ENCODE measurements around the gene KIF16B.
"Not testable (repeated sequence)": the region's sequence is repeated elsewhere in the genome, so short reads cannot be mapped to it uniquely, and the experiment has no call there.

Gene KIF16B, protein sequence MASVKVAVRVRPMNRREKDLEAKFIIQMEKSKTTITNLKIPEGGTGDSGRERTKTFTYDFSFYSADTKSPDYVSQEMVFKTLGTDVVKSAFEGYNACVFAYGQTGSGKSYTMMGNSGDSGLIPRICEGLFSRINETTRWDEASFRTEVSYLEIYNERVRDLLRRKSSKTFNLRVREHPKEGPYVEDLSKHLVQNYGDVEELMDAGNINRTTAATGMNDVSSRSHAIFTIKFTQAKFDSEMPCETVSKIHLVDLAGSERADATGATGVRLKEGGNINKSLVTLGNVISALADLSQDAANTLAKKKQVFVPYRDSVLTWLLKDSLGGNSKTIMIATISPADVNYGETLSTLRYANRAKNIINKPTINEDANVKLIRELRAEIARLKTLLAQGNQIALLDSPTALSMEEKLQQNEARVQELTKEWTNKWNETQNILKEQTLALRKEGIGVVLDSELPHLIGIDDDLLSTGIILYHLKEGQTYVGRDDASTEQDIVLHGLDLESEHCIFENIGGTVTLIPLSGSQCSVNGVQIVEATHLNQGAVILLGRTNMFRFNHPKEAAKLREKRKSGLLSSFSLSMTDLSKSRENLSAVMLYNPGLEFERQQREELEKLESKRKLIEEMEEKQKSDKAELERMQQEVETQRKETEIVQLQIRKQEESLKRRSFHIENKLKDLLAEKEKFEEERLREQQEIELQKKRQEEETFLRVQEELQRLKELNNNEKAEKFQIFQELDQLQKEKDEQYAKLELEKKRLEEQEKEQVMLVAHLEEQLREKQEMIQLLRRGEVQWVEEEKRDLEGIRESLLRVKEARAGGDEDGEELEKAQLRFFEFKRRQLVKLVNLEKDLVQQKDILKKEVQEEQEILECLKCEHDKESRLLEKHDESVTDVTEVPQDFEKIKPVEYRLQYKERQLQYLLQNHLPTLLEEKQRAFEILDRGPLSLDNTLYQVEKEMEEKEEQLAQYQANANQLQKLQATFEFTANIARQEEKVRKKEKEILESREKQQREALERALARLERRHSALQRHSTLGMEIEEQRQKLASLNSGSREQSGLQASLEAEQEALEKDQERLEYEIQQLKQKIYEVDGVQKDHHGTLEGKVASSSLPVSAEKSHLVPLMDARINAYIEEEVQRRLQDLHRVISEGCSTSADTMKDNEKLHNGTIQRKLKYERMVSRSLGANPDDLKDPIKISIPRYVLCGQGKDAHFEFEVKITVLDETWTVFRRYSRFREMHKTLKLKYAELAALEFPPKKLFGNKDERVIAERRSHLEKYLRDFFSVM (N-terminal part only)

DNA sequence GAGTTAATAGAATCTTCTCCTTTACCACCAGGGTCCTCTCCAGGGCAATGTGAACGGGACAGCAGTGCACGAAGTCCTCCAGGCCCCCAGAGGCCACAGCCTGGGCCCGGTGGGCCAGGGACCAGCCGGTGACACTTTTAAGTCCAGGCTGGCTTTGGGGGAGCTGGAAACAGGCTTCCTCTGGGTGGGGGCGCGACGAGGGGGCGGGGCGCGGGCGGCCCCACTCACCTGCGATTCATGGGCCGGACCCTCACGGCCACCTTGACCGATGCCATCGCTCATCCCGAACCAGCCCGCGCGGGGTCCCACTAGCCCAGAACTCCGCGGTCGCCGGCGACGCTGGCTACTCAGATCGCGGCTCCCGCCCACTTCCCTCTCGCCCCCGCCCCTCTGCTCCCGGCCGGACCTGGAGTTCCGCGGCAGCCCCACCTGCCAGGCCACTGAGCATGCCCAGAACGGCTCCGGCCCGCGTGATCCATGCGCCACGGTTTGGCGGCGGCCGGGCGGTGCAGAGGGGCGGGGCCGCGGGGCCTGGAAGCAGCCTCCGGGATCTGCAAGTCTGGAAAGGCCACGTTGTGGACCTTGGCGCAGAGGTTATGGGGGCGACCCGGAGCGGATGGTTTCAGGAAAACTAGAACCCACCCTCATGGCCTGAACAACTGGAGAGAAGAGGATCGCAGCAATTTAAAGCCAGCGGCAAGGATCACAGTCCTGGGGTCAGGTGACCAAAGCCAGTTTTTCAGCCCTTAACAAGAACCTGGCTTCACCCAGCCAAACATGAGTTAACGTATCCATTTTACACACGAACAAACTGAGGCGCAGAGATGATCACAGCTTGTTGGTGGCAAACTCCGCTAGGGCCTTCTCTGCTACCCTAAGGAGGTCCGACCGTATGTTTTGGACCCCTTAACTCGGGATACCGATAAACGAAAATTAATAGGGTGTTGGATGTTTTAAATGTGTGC, at the start of gene KIF16B:
Gene KIF16B (minus strand): TSS at position 448 of the 965 bp plus-strand sequence. CDS start 173 bp downstream, at position 275.
- peak; percentile 65 for DNase-seq (ENCODE audit: low read depth)

DNA sequence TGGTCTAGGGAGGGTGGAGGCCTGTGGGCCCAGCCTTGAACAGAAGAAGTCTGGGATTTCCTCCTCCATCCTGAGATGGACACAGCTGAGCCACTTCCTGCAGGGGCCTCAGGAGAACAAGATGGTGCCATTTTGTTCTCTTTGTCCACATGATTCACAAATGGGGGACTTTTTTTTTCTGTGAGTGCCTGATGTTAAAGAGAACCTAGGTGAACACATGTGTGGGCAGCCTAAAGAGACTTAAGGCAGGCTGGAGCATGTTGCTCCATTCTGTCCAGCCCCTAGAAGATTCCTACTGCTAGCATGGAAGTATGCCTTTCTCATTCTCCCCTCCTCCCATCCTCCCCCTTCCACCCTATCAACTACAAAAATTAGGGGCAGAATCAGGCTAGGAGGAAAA, 49.3 kb upstream of the KIF16B start:
- DNase-seq (ENCODE audit: low read depth): no peak

DNA sequence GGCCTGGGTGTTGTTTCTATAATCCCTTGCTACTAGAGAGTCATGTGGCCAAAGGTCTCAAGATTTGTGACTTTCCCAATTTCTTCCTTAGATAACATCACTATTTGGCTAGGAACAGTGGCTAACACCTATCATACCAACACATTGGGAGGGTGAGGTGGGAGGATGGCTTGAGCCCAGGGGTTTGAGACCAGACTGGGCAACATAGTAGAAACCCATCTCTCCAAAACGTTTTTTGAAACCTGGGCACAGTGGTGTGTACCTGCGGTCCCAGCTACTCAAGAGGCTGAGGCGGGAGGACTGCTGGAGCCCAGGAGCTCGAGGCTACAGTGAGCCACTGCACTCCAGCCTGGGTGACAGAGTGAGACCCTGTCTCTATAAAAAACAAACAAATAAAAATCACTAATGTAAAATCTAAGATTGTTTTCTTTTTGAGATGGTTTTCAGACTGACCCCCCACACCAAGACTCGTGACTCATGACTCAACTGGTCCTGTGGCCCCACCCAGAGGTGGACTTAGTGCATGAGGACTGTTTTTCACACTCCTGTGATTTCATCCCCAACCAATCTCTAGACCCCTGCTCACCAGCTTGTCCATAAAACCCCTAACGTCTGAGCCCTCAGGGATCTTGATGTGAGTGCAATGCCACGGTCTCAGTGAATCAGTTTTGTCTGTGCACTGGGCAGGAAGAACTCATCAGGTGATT, 48.3 kb upstream of the KIF16B start:
- no peak for DNase-seq (ENCODE audit: low read depth)

DNA sequence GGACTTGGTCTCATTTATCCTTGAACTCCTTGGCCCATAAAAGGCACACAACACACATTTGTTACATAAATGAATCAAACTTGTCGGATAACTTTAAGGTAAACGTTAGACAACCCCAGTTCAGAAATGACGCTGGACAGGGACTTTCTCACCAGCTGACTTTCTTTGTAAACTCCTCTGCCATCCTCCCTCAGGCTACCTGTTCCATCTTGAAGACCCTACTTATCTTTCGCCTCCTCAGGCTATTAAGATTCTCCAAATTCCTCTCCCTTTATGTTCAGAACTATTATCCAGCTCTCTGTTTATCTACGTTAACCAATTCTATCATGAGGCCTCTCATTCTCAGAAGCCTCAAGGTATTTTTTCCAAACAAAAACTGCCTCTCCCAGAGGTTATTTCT, 47.7 kb upstream of the KIF16B start:
- no peak for DNase-seq (ENCODE audit: low read depth)

DNA sequence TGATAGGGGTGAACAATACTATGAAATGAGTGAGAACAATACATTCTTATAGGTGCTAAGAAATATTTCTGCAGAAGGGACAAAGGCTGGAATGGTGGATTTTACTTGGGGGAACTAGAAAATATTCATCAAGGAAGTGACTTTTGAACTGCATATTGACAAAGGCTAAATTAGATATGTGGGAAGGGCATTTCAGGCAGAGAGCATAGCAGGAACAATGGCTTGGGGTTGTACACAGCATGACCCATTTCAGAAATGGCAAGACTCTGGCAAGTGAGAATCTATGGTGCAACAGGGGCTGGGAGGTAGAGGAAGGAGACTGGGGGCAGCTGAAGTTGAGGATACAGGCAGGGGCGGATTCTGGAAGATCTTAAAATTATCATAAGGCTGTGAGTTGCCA, 46.7 kb upstream of the KIF16B start:
- DNase-seq (ENCODE audit: low read depth): no peak

DNA sequence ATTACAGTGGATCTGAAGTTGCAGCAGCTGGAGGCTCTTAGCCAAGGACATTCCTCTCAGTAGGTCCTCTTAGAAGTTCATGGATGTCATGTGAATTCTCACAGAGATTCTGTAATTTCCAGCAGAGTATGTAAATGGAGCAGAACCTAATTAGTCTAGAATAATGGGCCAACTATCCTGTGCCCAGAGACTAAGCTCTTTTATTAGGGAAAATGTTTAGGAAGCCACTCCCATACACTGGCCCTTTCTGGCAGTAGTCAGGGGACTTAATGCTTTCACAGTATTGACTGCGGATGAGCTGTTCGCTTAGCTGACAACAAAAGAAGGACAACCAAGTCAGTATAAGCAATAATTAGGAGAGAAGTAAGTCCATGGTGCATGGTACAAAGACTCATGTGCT, 43.8 kb upstream of the KIF16B start:
- no peak for DNase-seq (ENCODE audit: low read depth)

DNA sequence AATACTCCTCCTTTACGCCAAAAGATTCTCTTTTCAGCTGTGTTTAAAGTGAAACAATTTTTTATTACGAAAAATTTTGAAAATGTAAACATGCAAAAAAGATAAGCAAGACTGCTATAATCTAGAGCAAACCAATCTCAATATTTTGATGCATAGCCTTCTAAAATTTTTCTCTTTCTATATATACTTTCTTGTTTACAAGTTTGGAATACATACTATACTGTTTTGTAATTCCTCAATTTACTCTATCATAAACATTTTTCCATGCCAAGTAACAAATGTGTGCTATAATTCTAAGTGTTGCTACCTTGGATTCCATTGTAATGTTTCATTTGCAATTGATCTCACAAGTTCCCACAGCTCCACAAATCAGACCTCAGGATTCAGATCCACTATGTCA, 43.1 kb upstream of the KIF16B start:
- no peak for DNase-seq (ENCODE audit: low read depth)

DNA sequence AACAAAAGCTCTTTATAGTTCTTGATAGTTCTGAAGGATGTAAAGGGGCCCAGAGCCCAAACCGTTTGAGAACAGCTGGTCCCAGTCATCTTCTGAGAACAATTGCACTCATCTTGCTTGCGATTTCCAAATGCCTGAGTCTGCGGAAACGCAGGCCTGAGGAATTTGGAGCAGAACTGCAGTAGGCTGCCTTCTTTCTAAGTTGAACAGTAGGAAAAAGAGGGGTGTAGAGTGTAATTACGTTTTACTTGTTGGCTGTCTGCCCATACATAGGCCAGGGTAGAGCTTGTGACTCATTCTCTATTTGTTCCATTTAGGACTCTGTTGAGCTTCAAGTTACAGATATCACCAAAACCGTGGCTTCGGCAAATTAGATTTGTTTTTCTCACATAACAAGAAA, 42.0 kb upstream of the KIF16B start:
- DNase-seq (ENCODE audit: low read depth): no peak

DNA sequence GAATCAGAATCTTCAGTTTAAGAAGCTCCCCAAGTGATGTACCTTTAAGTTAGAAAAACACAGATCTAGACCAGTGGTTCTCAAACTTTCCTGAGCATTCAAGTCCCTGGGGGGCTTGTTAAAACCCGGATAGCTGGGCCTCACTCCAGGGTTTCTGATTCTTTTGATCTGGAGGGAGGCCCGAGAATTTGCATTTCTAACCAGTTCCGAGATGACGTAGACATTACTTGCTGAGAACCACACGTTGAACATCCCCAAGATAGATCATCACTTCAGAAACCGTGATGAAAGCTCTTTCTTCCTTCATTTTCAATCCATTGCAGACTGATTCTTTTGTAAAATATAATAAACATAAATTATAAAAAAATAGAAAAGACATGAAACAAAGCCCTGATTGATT, 40.7 kb upstream of the KIF16B start:
- no peak for DNase-seq (ENCODE audit: low read depth)

DNA sequence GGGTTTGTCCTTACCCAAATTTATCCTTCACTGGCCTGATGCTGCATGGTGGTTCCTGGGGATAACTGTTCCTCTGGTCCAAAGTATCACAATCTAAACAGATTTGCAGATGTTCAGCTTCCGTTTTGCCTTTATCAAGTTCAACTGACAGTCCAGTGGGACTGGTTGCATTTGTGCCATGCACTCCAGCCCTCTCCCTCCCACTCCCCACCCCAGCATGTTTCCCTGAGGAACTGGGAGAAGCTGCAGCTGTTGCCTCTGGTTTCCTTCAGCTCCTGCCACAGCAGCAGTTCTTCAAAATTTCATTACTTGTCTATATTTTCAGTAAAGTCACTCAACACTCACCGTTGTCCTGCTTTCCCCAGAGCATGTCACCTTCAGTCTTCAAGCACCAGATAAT, 39.5 kb upstream of the KIF16B start:
- no peak for DNase-seq (ENCODE audit: low read depth)

DNA sequence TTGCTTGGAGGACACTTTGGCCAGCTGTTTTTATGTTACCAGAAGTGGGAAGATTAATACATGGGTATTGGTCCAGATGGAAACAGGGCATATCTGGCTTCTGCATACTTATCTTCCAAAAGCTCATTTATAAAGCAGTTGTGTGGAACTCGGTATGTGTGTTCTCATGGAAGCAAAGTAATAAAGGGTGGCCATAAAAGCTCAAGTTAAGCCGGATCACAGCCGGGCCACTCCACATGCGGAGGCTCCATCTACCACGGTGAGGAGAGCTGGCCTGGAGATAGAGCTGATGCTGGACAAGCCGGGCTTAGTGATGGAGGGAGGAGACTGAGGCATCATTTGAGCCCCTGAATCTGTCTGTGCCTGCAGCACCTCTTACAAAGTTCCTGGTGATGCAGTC, 38.6 kb upstream of the KIF16B start:
- DNase-seq (ENCODE audit: low read depth): no peak

DNA sequence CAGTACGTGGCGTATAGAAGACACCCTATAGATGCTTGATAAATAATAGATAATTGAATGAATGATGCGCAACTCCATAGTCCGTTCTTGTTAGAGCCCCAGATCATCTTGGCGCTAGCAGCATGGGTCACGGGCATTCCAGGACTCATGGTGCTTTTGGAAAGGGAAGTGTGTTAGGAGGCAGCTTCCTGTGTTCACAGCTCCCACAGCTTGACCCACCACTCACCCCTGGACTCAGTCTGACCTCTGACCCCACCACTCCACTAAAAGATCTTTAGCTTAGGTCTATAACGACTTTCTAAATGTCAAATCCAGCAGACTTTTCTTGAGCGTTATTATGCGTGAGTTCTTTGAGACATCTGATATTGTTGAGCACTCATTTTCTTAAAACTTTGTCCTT, 35.8 kb upstream of the KIF16B start:
- no peak for DNase-seq (ENCODE audit: low read depth)

DNA sequence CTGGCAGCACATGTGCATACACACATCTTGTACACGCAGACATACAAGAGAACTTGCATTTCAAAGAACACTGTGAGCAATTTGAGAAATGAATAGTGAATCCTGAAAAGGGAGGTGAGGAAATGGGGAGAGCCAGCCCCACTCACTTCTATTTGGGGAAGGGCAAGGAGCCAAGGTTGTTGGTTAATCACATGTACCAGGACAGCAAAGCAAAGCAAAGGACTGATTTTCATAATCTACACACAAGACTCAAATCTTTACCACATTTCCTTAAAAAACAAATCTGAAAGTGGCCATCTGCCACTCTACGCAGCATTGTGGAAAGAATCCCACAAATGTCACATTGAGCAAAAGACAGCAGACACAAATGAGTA, 35.0 kb upstream of the KIF16B start:
- DNase-seq (ENCODE audit: low read depth): no peak

DNA sequence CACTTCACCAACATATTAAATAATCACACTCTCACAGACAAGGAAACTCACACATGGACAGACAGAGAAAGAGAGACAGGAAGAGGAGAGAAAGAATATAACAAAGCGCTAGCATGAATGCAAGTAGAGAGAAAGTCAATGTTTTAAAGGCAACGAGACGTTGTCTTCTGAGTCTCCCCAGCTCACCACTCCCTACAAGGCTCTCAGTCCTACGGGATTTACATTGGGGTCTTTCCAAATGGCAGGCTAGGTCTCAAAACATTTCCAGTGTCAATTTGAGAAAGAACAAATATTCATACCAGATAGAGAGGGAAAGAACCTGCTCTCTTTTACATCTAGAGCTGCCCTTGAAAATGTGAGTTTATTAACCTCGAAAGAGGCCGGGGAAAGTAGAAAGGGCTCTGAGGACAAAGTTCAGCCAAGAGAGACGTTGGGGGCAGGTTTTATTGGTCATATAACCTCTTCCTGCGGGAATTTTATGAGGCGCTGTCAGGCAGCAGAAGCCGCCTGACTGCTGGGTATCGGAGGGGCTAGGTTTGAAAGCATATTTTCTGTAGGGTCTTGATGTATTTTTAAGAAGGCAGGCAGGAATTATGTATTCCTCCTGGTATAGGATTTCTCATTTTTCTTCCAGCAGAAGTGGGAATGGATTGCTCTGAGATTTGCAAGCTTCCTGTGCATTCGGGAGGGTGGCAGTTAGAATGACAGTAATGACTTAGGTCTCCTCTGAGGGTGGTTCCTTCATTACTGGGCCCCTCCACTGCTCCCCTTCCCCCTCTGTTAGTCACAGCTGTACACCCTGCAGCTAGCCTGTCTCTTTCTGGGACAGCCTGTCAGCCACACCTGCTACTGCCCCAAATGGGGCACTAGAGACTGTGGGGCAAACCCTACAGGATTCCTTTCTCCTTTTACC, 34.4 kb upstream of the KIF16B start:
- no peak for DNase-seq (ENCODE audit: low read depth)

DNA sequence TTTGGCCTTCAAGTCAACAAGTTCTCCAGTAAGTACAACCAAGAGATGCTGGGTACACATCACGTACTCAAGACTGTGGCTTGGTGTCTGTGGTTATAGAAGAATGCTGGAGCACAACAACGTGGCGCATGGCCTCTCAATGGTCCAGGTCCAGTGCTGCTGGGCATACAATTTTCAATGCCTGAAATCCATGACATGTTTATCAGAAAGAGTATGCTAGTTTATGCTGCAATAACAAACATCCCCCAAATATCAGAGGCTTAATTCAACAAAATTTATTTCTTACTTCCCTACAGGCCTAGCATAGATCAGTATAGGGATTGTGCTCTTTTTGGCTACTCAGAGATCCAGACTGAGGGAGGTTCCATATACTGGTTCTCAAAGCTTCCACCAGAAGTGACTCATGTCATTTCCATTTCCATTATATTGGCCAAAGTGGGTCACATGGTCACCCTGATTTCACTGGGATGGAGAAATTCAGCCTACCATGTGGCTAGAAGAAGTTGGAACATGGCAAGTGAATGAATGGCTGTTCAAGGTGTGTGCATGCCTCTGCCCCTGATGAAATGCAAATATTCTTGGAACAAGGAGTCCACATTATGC, 33.3 kb upstream of the KIF16B start:
- DNase-seq (ENCODE audit: low read depth): no peak

DNA sequence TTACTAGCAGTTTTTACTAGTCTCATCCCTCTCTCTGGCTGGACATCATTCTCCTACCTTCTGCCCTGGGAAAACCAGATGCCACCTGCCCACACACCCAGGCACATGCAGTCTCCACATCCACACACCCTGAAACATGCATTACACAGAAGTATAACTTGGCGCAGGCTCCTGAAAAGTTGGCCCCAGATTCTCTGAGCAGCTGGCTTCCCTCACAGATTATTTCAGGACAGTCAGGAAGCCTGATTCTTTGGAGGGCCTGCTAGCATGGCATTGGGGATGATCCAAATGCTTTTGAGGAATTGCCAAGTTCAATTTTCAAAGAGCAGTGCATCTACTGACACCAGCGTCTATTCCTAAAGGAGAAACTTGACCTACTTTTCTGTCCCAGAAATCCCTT, 27.8 kb upstream of the KIF16B start:
- no peak for DNase-seq (ENCODE audit: low read depth)

DNA sequence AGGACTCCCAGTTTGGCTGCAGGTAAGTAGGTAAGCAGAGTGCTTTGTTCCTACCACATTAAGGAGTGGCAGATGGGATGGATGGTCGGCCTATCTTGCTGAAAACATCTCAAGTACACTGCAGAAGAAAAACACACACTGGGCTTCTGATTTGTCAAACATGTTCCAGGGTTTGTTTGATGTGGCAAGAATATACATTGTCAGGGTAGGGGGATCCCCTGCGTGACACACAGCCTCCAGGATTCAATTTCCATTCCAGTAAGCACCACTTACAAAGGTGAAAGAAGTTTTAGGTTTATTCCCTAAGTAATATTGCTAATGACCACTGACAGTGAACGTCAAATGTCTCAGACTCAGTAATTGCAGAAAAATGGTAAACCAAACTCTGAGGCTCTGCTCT, 26.0 kb upstream of the KIF16B start:
- DNase-seq (ENCODE audit: low read depth): no peak

DNA sequence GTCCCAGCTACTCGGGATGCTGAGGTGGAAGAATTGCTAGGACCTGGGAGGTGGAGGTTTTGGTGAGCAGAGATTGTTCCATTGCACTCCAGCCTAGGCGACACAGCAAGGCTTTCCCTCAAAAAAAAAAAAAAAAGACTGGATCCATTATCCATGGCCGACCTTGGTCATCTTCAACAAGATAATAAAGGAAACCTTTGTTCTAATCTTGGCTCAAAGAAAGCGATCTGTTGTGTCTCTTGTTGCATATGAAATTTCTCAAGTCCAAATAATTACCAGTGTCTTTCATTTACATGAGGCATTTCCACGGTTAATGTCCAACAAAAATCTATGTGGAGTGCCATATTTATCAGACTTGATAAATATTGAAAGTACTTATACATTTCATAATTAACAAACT, 23.7 kb upstream of the KIF16B start:
- DNase-seq (ENCODE audit: low read depth): no peak

DNA sequence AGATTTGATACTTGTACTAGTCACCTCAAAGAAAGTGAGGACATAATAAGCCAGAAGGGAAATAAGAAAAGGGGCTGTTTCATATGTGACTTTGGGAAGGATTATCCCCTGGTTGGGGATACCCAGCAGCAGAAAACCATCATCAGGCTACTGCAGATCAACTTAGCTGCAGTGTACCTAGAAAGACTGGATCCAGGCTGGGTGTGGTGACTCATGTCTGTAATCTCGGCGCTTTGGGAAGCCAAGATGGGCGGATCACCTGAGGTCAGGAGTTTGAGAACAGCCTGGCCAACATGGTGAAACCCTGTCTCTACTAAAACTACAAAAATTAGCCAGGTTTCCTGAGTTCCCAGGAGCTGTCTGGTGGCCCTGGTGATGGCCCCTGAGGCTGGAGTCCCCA, 23.2 kb upstream of the KIF16B start:
- DNase-seq (ENCODE audit: low read depth): not testable (repeated sequence)
